ENCODE results near the gene CECR2. TPM values are rescaled to one million over a fixed set of nuclear protein-coding genes. Genes with fewer than 3 reads are reported as not detected.

The CECR2 gene
- polyA plus RNA-seq, 1 donor from 2014 or later, result 2.1 TPM

DNA sequence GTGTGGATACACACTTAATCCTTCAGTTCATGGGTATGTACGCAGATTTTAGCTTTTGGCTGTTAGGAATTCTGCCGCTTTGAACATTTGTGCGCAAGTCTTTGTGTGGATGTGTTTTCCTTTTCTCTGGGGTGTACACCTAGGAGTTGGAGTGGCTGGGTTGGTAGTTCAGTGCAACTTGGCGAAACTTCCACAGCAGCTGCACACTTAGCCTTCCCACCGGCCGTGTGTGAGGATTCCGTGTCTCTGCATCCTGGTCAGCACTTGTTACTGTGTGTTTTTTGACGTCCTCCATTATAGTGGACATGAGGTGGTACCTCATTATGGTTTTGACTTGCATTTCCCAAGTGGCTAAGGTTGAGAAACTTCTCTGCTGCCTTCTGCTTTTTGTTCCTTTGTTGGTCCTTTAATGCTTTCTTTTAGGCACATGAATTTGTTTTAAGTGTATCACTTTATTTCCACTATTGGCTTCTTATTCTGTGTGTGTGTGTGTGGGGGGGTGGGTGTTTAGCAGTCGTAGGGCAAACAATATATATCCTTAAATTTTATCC is 121.9 kb downstream of the CECR2 start:
- no peaks in the 10 kb centered on the region for H3K27me3 ChIP-seq (ENCODE audit: insufficient read depth, low read depth, low read length)
- H3K4me2 ChIP-seq (ENCODE audit: low read length), result no peak overlapping the region
- TF ChIP-seq POLR2AphosphoS5 (IDR thresholded peaks at IDR 0.05), result no peak
- TF ChIP-seq MXI1 (conservative IDR thresholded peaks at IDR 0.05; ENCODE audit: poor library complexity, severe bottlenecking), result no peak
- TF ChIP-seq EZH2 (IDR thresholded peaks at IDR 0.05; ENCODE audit: borderline replicate concordance, insufficient read depth, low read length, poor library complexity, severe bottlenecking), result no peak
- TF ChIP-seq SMC3 (conservative IDR thresholded peaks at IDR 0.05; ENCODE audit: poor library complexity), result no peak
- TF ChIP-seq, protein P1, sequence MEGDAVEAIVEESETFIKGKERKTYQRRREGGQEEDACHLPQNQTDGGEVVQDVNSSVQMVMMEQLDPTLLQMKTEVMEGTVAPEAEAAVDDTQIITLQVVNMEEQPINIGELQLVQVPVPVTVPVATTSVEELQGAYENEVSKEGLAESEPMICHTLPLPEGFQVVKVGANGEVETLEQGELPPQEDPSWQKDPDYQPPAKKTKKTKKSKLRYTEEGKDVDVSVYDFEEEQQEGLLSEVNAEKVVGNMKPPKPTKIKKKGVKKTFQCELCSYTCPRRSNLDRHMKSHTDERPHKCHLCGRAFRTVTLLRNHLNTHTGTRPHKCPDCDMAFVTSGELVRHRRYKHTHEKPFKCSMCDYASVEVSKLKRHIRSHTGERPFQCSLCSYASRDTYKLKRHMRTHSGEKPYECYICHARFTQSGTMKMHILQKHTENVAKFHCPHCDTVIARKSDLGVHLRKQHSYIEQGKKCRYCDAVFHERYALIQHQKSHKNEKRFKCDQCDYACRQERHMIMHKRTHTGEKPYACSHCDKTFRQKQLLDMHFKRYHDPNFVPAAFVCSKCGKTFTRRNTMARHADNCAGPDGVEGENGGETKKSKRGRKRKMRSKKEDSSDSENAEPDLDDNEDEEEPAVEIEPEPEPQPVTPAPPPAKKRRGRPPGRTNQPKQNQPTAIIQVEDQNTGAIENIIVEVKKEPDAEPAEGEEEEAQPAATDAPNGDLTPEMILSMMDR (IDR thresholded peaks at IDR 0.05; ENCODE audit: poor library complexity, severe bottlenecking), result no peak
- TF ChIP-seq, protein P2, sequence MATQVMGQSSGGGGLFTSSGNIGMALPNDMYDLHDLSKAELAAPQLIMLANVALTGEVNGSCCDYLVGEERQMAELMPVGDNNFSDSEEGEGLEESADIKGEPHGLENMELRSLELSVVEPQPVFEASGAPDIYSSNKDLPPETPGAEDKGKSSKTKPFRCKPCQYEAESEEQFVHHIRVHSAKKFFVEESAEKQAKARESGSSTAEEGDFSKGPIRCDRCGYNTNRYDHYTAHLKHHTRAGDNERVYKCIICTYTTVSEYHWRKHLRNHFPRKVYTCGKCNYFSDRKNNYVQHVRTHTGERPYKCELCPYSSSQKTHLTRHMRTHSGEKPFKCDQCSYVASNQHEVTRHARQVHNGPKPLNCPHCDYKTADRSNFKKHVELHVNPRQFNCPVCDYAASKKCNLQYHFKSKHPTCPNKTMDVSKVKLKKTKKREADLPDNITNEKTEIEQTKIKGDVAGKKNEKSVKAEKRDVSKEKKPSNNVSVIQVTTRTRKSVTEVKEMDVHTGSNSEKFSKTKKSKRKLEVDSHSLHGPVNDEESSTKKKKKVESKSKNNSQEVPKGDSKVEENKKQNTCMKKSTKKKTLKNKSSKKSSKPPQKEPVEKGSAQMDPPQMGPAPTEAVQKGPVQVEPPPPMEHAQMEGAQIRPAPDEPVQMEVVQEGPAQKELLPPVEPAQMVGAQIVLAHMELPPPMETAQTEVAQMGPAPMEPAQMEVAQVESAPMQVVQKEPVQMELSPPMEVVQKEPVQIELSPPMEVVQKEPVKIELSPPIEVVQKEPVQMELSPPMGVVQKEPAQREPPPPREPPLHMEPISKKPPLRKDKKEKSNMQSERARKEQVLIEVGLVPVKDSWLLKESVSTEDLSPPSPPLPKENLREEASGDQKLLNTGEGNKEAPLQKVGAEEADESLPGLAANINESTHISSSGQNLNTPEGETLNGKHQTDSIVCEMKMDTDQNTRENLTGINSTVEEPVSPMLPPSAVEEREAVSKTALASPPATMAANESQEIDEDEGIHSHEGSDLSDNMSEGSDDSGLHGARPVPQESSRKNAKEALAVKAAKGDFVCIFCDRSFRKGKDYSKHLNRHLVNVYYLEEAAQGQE (IDR thresholded peaks at IDR 0.05; ENCODE audit: borderline replicate concordance), result no peak
- no peak for TF ChIP-seq EP300 (conservative IDR thresholded peaks at IDR 0.05; ENCODE audit: poor library complexity, severe bottlenecking)
- TF ChIP-seq TAF1 (IDR thresholded peaks at IDR 0.05; ENCODE audit: low read depth), result no peak
- TF ChIP-seq RAD21 (conservative IDR thresholded peaks at IDR 0.05), result no peak
- H3F3A ChIP-seq (ENCODE audit: insufficient read depth, low read length, poor library complexity, severe bottlenecking), result no peaks in the 10 kb centered on the region
- no peaks in the 10 kb centered on the region for H3K36me3 ChIP-seq (ENCODE audit: insufficient read depth, low read length)
- no peaks in the 10 kb centered on the region for H3K9me3 ChIP-seq (ENCODE audit: low read length)
- no peak overlapping the region for H2AFZ ChIP-seq (ENCODE audit: low read depth, low read length)
- no peak overlapping the region for H3K4me3 ChIP-seq (ENCODE audit: low read length)
- no peak overlapping the region for H3K9ac ChIP-seq (ENCODE audit: low read length)
- H3K9me2 ChIP-seq (ENCODE audit: insufficient read depth, low read length), result no peaks in the 10 kb centered on the region
- no peaks in the 10 kb centered on the region for H4K20me1 ChIP-seq (ENCODE audit: insufficient read depth)
- H3K79me2 ChIP-seq (replicated peaks; ENCODE audit: insufficient read depth, low read length), result no peaks in the 10 kb centered on the region
- no peak overlapping the region for H3K27ac ChIP-seq (ENCODE audit: low read length)

DNA sequence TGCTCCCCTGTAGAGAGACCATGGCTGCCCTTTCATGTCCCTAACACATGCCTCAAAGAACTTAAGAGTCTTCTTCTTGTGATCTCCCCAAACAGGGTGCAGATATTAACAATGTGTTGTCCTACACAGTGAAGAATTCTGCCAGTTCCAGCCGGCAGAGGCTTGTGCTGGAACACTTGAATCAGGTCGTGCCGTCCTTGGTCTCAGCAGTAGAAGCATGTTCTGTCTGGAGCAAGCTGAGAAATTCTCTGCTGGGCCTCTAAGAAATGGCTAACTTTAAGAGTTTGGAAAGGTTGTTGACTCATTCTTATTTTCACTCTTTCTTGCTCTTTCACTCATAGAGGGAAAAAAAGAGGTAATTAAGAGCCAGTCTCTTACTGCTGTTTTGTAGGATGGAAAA is 123.0 kb downstream of the CECR2 start:
- no peaks in the 10 kb centered on the region for H4K20me1 ChIP-seq (ENCODE audit: insufficient read depth)

More for the DNA sequence above, 123.0 kb downstream of the CECR2 start:
- H3K4me3 ChIP-seq (ENCODE audit: low read length), result no peak overlapping the region
- no peak overlapping the region for H2AFZ ChIP-seq (ENCODE audit: low read depth, low read length)
- H3K36me3 ChIP-seq (ENCODE audit: insufficient read depth, low read length), result no peaks in the 10 kb centered on the region
- H3F3A ChIP-seq (ENCODE audit: insufficient read depth, low read length, poor library complexity, severe bottlenecking), result no peaks in the 10 kb centered on the region
- H3K27ac ChIP-seq (ENCODE audit: low read length), result no peak overlapping the region
- H3K9me2 ChIP-seq (ENCODE audit: insufficient read depth, low read length), result no peaks in the 10 kb centered on the region
- H3K27me3 ChIP-seq (ENCODE audit: insufficient read depth, low read depth, low read length), result no peaks in the 10 kb centered on the region
- TF ChIP-seq MXI1 (conservative IDR thresholded peaks at IDR 0.05; ENCODE audit: poor library complexity, severe bottlenecking) (no peak), POLR2AphosphoS5 (IDR thresholded peaks at IDR 0.05) (no peak), EZH2 (IDR thresholded peaks at IDR 0.05; ENCODE audit: borderline replicate concordance, insufficient read depth, low read length, poor library complexity, severe bottlenecking) (no peak), EP300 (conservative IDR thresholded peaks at IDR 0.05; ENCODE audit: poor library complexity, severe bottlenecking) (no peak), RAD21 (conservative IDR thresholded peaks at IDR 0.05) (no peak), TAF1 (IDR thresholded peaks at IDR 0.05; ENCODE audit: low read depth) (no peak), SMC3 (conservative IDR thresholded peaks at IDR 0.05; ENCODE audit: poor library complexity) (no peak)
- TF ChIP-seq, protein P2 (IDR thresholded peaks at IDR 0.05; ENCODE audit: borderline replicate concordance), result no peak
- TF ChIP-seq, protein P1 (IDR thresholded peaks at IDR 0.05; ENCODE audit: poor library complexity, severe bottlenecking), result no peak
- no peaks in the 10 kb centered on the region for H3K79me2 ChIP-seq (replicated peaks; ENCODE audit: insufficient read depth, low read length)
- no peak overlapping the region for H3K9ac ChIP-seq (ENCODE audit: low read length)
- no peak overlapping the region for H3K4me2 ChIP-seq (ENCODE audit: low read length)
- H3K9me3 ChIP-seq (ENCODE audit: low read length), result no peaks in the 10 kb centered on the region
